ENCODE measurements around the gene TRIM72.
"Not testable (repeated sequence)": the region's sequence is repeated elsewhere in the genome, so short reads cannot be mapped to it uniquely, and the experiment has no call there.

The TRIM72 gene

GRCh38 chr16:31216422-31217135 is 2.7 kb downstream of the TRIM72 start, which contains the start of gene PYDC1:
Gene PYDC1, minus strand, starts transcription at chr16:31217135. Its CDS starts 107 bp downstream, at chr16:31217028.
- DNase-seq, result no peak

- DNase-seq, result no peak
These were observed 3.2 kb downstream of the TRIM72 start for GRCh38 chr16:31217136-31217530.

- no peak for DNase-seq
These were observed 5.3 kb downstream of the TRIM72 start for GRCh38 chr16:31219154-31219741.

- DNase-seq, result no peak
These were observed 7.6 kb downstream of the TRIM72 start for GRCh38 chr16:31221357-31222160.

GRCh38 chr16:31223044-31223443 is 9.1 kb downstream of the TRIM72 start:
- no peak for DNase-seq

- no peak for DNase-seq
These were observed 10.4 kb downstream of the TRIM72 start for GRCh38 chr16:31224092-31224955.

- DNase-seq, result no peak
These were observed 11.3 kb downstream of the TRIM72 start for GRCh38 chr16:31225193-31225592.

- DNase-seq, result no peak
These were observed 14.3 kb downstream of the TRIM72 start for GRCh38 chr16:31228206-31228605.

DNA sequence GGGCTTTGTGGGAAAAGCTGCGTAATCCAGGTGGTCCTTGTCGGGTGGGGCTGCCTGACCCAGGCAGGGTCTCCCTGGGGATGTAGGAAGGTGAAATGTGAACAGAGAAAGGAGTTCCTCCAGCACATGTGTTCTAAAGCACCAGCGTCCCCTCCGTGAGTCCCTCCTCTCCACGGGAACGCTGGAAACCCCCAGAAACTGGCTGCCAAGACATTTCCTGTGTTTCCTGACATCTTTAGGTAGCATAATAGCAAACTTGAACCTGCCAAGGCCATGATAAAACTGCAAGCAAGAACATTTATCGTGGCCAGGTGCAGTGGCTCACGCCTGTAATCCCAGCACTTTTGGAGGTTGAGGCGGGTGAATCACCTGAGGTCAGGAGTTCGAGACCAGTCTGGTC is 15.6 kb downstream of the TRIM72 start:
- no peak for DNase-seq

DNA sequence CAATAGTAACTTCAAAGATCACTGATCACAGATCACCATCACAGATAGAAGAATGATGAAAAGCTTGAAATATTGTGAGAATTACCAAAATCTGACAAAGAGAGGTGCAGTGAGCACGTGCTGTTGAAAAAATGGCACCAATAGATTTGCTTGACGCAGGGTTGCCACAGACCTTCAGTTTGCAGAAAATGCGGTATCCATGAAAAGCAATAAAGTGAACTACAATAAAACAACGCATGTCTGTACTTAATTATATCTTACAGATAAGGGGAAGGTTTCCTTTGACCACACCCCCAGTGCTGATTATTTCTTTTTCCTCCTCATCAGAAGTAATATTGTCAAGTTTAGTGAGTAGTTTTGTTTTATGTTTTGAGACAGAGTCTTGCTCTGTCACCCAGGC is 24.1 kb downstream of the TRIM72 start:
- no peak for DNase-seq

DNA sequence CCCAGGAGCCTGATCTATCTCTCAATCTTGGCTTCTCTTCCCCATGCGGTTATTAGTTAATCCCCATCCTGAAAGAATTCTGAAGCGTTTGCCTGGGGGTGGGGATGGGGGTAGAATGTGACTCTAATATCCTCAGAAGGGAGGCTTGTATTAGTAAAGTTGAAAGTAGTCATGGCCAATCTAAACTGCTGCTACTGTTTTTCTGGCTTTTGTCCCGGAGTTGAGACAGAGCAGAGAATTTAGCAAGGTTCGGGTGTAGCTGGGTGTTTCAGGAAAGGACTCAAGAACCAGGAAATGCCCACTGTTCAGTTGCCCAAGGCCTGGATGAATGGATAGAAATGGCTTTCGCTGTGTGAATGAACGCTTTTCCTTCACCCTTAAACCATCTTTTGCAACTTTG is 28.3 kb downstream of the TRIM72 start:
- DNase-seq, result no peak

GRCh38 chr16:31243734-31244670 is 30.1 kb downstream of the TRIM72 start:
- no peak for DNase-seq

DNA sequence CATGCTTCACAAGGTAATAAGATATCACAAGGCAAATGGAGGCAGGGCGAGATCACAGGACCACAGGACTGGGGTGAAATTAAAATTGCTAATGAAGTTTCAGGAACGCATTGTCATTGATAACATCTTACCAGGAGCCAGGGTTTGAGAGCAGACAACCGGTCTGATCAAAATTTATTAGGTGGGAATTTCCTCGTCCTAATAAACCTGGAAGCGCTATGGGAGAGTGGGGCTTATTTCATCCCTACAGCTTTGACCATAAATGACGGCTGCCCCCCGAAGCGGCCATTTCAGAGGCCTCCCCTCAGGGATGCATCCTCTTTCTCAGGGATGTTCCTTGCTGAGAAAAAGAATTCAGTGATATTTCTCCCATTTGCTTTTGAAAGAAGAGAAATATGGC is 31.7 kb downstream of the TRIM72 start:
- DNase-seq, result not testable (repeated sequence)

DNA sequence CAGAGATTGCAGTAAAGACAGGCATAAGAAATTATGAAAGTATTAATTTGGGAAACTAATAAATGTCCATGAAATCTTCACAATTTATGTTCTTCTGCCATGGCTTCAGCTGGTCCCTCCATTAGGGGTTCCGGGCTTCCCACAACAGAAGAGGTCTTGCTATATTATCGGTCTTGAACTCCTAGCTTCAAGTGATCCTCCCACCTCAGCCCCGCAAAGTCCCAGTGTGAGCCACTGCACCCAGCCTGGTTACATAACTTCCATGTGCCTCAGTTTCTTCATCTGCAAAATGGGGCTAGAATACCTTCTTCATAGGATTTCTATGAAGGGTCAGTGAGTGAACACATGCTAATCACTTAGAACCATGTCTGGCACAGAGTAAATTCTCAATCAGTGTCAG is 32.4 kb downstream of the TRIM72 start:
- no peak for DNase-seq

GRCh38 chr16:31248344-31248743 is 34.4 kb downstream of the TRIM72 start:
- DNase-seq, result no peak

- DNase-seq, result no peak
These were observed 37.0 kb downstream of the TRIM72 start for GRCh38 chr16:31250782-31251384.

- no peak for DNase-seq
These were observed 37.5 kb downstream of the TRIM72 start for GRCh38 chr16:31251435-31251834.

DNA sequence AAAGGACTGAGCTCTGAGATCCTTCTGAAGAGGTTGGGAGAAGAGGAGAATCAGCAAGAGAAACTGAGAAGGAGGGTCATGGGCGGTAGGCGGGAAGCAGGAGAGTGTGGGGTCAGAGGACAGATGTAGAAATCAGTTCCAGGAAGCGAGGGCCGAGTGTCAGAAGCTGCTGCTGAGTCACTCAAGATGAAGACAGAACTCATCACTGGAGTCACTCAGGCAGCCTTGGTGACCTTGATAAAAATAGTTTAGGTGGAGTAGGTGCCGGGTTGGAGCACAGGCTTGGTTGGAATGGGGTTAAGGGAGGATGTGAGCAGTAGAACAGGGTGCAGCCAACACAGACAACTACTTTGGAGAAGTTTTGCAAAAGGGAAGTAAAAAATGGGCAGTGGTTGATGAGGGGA is 39.7 kb downstream of the TRIM72 start:
- DNase-seq, result no peak

GRCh38 chr16:31256466-31256865 is 42.5 kb downstream of the TRIM72 start:
- DNase-seq, result no peak

DNA sequence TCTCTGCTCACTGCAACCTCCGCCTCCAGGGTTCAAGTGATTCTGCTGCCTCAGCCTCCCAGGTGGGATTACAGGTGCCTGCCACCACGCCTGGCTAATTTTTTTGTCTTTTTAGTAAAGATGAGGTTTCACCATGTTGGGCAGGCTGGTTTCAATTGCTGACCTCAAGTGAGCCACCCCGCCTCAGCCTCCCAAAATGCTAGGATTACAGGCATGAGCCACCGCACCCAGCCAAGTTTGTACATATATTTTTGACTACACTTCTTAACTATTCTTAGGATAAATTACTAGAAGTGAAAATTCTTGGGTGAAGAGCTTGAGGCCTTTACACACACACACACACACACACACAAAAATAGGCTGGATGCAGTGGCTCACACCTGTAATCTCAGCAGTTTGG is 44.4 kb downstream of the TRIM72 start:
- DNase-seq, result no peak
